Stimulated activated CD4-positive, alpha-beta T cell treated with anti-CD3 and anti-CD28 coated beads, TNF-alpha, amount 100 ng/mL, for 24 hours (primary cell): Measurements from ENCODE around the gene CDK10.
"Not testable (repeated sequence)": the region's sequence is repeated elsewhere in the genome, so short reads cannot be mapped to it uniquely, and the experiment has no call there.

ENCODE experiments used
- DNase-seq, 3 experiments: peaks; one replicate each; pipeline ENCODE4 v3.0.0-alpha.2; 2020; ENCODE audit warnings: low read depth in 3 of 3

Gene CDK10

GRCh38 chr16:89695875-89696669 lies 9.6 kb downstream of the CDK10 start:
- no peak for DNase-seq

DNA sequence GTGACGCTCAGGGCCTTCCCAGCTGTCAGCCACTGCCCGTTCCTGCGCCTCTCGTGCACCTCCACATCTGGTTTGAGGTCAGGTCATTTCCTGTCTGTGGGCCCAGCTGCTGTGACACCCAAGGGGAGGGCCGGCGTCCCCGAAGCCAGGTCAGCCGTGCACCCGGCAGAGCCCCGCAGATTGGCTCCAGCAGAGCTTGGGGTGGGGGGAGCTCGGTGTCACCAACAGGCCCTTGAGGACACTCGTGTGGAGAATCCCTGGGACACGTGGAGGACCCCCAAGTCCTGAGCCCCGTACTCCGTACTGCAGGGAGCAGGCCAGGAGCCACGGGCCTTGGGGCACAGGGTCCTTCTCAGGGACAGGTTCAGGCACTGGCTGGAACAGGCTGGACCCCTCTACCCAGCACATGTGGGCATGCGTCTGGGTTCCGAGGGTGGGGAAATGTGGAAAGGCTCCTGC lies 10.2 kb downstream of the CDK10 start:
- DNase-seq: no peak

DNA sequence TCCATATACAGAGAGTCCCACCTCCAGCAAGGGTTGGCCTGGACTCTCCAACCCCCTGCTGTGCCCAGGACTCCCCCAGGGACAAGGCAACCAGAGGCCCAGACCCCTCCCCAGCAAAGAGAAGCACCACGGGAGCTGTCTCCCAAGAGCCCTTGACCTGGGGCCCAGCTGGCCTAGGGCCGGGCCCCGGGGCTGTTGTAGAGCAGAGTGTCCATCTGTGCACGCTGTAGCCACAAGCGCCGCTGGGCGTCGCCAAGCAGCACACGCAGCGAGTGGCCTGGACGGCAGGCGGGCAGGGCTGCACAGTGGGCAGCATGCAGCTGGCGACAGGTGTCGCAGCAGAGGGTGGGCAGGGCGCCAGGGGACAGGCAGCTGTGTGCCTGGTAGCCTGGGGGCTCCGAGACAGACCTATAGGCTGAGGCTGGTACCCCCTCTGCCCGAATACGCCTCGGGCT lies 10.7 kb downstream of the CDK10 start:
- no peak for DNase-seq

DNA sequence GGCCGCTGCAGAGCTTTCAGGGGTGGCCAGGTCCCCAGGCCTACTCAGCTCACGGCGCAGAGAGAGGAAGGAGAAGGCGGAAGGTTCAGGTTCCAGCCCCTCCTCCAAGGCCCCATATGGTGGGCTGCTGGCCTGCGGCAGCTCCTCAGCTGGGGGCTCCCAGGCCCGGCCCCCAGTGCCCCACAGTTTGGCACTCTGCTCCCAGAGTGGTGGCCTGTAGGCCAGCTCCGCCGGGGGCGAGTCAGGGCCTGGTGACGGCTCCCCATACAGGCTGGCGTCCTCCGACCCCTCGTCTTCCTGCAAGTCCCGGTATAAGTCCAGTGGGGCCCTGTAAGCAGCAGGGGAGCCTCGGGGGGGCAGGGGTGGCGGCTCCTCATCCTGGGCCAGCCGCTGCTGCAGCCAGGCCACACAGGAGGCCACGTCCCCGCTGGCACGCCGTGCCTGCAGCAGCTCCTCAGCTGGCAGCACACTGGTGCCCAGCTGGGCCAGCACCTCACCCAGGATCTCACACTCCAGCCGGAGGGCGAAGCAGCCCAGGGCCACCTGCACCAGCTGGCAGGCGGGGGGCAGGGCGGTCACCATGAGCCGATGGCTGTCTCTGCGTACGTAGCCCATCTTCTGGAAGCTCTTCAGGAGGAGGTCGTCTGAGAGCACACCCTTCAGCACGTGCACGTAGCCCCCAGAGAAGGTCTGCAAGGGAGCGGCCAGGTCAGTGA lies 11.3 kb downstream of the CDK10 start:
- DNase-seq: no peak

DNA sequence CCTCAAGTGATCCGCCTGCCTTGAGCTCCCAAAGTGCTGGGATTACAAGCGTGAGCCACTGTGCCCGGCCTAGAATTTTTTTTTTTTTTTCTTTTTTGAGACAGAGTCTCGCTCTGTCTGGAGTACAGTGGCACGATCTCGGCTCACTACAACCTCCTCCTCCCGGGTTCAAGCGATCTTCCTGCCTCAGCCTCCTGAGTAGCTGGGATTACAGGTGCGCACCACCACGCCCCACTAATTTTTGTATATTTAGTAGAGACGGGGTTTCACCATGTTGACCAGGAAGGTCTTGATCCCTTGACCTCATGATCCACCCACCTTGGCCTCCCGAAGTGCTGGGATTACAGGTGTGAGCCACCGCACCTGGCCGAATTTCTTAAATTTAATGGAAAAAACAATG lies 12.2 kb downstream of the CDK10 start:
- not testable (repeated sequence) for DNase-seq

DNA sequence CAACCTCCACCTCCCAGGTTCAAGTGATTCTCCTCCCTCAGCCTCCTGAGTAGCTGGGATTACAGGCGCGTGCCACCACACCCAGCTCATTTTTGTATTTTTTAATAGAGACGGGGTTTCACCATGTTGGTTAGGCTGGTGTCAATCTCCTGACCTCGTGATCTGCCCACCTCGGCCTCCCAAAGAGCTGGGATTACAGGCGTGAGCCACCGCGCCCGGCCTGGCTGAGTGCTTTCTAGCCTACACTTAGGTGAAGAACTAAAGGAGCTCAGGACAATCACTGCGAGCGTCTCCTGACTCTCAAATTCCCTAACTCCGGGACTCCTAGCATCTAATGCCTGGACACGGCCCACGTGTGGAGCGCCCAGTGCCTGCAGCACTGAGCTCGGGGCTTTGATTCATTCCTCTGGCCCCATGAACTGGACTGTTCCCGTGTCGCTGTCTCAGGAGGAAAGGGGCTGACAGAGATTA lies 13.2 kb downstream of the CDK10 start:
- not testable (repeated sequence) for DNase-seq

- peak; percentile 95 to 98 (median 95) for DNase-seq
Observed at GRCh38 chr16:89700100-89700648, 13.7 kb downstream of the CDK10 start.

- DNase-seq: no peak
Observed at GRCh38 chr16:89700649-89701424, 14.3 kb downstream of the CDK10 start.

- peak; percentile 92 to 97 (median 96) for DNase-seq
Observed at GRCh38 chr16:89701425-89702406, 15.2 kb downstream of the CDK10 start, which contains the start of gene SPATA2L. TSS of gene SPATA2L (minus strand) at chr16:89701705. CDS start at chr16:89701232, 473 bp downstream.

- DNase-seq: no peak
Observed at GRCh38 chr16:89704281-89704680, 17.8 kb downstream of the CDK10 start.

DNA sequence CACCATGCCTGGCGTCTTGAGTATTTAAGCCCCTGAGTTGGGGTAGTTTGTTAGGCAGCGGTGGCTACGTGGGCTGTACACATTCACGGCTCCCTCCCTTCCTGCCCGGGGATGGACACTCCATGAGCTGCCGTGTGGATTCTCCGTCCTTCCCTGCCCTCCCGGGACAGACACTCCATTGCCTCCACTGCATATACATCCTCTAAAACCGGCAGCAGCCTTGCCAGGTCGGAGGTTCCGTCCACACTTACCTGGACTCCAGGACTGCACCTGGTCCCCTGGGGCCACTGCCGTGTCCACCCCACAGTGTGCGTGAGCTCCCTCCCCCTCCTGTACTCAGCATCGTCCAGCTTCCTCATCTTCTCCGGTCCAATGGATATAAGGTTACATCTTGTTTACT lies 18.5 kb downstream of the CDK10 start:
- DNase-seq: no peak

DNA sequence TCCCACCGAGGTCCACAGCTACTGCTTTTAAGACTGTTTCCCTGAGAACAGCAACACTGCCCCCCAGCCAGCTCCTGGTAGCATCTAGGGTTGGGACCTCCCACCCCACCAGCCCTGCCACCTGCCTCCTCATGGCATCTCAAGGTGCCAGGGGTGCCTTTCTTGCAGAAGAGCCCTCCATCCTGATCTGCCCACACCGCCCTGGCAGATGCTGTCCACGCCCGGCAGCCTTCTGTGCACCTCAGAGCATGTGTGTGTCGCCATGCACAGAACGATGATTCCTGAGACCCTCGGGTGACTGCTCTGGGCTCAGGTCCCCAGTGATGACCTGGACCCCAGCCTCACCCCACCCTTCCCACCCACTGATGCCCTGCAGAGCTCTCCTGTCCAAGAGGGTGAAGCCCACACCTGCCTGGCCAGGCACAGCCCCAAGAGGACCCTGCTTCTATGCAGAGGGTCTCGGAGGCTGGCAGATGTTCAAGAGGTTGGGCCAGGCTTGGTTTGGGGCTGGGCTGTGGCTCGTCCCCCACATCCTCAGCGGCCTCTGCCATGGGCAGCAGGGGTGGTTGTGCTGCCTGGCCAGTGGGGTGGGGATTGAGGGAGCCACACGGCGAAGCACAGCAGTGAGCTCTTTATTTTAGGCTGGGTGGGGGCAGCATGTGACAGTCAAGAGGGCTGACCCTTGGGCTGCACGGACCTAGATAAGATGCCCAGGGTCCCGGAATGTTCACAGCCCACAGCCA lies 20.2 kb downstream of the CDK10 start:
- DNase-seq: no peak

GRCh38 chr16:89707695-89708094 lies 21.2 kb downstream of the CDK10 start:
- DNase-seq: no peak

GRCh38 chr16:89708481-89708931 lies 22.0 kb downstream of the CDK10 start:
- DNase-seq: no peak

- DNase-seq: no peak
Observed at GRCh38 chr16:89709166-89709565, 22.7 kb downstream of the CDK10 start.

DNA sequence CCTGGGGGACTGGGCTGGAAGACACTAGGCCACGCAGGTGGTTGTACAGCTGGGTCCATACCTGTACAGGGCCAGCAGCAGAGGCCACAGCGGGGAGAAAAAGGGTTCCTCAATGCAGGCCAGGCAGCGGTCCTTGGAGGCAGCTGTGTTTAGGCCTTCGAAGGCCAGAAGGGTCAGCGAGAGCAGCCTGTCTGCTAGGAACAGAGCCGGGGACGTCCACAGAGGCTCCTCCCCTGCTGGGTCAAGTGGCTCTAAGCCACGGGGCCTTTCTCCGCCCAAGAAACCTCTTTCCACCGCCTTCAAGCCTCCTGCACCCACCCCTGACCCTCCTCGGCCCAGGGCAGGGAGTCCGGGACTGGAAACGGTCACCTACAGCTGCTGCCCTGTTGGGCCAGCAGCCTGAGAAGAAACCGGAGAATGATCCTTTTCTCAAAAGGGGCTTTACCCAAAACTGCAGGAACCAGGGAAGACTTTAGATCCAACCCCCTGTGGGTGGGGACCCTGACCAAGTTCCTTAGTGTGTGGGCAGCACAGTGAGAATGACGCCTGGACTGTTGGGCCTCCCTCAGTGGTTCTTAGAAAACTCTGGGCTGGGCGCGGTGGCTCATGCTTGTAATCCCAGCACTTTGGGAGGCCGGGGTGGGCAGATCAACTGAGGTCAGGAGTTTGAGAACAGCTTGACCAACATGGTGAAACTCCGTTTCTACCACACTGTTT lies 23.4 kb downstream of the CDK10 start:
- DNase-seq: no peak

DNA sequence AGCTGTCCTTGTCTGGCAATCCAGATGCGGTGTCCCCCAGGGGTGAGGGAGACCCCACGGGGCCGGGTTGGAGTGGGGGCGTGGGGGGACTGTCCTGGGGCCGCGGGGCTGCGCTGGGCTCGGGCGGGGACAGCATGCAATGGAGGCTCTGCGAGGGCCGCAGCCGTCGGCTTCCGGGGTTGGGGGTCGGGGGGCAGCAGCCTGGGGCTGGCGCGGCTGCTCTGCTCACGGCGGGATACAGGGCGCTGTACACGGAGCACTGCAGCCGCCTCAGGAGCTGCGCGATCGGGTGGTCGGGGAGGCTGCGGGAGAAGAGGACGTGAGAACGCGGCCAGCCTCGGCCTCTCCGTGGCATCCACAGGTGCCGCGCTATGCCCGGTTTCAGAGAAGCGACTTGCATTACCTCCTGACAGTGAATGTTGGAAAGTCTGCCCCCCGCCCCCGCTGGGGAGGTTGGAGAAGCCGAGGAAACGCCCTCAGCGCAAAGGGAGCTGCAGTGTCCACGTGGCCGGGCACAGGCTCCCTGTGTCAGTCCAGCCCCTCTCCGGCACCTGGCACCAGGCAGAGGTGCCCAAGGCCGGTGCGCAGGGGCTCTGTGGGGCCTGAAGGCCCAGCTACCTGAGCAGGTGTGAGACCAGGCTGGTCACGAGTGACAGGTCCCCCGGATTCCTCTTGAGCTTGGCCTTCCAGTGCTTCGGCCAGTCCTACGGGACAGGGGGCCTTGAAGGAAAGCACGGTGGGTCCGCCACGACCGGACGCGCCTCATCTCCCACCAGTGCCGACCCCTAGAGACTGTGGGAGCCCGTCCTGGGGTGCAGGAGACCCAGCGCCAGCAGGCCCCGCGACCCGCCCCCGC lies 24.4 kb downstream of the CDK10 start:
- no peak for DNase-seq
